C4-2B (cell line): ENCODE results near the gene PTPRN2.
A peak's percentile ranks its signal among the peaks of the same experiment; 100 is the strongest.

Experiments
- H3K27ac ChIP-seq: fragments of 450-650 bp; 2 replicates; pipeline ENCODE4 v1.5.1; 2017
- ZFX ChIP-seq: fragments of 450-650 bp; IDR thresholded peaks from 2 replicates; pipeline ENCODE4 v1.6.1; 2017
- TF ChIP-seq, protein P1 (sequence below): fragments of 450-650 bp; conservative IDR thresholded peaks from 2 replicates; pipeline ENCODE4 v1.5.1; 2017; ENCODE audit warnings: mild to moderate bottlenecking

Gene PTPRN2

DNA sequence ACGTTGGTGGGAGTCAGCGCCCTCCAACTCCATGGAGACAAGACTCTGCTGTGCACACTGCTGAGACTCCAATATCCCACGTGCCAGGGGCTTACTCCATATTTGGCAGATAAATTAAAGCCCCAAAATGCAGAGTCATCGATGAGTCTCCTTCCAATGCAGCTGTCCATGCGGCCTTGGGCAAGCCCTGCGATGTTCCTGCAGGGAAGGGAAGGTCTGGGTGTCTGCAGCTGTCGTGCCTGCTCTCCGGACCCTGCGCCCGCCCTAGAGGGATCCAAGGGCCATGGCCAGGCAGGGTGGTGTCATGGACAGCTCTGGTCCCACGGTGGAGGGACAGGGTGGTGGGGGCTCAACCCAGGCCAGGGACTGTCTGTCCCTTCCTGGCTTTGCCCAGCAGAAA lies 185.2 kb downstream of the PTPRN2 start:
- no peak overlapping the region for H3K27ac ChIP-seq
- TF ChIP-seq, protein P1, sequence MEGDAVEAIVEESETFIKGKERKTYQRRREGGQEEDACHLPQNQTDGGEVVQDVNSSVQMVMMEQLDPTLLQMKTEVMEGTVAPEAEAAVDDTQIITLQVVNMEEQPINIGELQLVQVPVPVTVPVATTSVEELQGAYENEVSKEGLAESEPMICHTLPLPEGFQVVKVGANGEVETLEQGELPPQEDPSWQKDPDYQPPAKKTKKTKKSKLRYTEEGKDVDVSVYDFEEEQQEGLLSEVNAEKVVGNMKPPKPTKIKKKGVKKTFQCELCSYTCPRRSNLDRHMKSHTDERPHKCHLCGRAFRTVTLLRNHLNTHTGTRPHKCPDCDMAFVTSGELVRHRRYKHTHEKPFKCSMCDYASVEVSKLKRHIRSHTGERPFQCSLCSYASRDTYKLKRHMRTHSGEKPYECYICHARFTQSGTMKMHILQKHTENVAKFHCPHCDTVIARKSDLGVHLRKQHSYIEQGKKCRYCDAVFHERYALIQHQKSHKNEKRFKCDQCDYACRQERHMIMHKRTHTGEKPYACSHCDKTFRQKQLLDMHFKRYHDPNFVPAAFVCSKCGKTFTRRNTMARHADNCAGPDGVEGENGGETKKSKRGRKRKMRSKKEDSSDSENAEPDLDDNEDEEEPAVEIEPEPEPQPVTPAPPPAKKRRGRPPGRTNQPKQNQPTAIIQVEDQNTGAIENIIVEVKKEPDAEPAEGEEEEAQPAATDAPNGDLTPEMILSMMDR, result no peak

DNA sequence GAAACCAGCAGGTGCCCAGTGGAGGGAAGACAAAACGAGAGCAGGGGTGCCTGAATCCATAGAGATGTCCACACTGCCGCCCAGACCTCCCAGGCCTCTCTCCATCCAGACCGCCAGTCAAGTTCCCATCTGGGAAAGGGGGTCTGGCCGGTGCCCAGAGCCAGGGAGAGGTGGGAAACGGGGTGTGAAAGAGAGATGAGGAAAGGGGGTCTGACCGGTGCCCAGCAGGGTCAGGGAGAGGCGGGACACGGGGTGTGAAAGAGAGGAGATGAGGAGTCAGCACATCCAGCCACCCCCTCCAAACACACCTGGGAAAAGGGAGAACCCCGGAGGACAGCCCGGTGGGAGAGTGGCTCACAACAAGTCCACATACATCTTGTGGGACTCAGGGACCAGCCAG lies 185.8 kb downstream of the PTPRN2 start:
- no peak overlapping the region for H3K27ac ChIP-seq
- TF ChIP-seq, protein P1, result no peak
- no peak for TF ChIP-seq ZFX

DNA sequence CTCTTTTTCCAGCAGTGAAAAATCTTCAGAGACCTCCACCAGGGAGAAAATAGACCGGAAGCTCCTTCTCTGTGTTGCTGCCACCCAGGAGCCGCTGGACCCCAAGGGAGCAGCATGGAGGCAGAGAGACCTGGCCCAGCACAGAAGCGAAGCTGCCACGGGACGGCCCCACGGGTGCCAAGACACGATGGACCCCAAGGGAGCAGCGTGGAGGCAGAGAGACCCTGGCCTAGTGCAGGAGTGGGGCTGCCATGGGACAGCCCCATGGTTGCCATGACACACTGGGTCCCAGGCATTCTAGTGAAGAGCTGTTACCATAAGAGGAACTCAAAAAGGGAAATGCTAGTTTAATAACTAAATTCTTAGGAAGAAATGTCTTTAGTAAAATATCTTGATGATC lies 186.3 kb downstream of the PTPRN2 start:
- no peak for TF ChIP-seq ZFX
- no peak overlapping the region for H3K27ac ChIP-seq

DNA sequence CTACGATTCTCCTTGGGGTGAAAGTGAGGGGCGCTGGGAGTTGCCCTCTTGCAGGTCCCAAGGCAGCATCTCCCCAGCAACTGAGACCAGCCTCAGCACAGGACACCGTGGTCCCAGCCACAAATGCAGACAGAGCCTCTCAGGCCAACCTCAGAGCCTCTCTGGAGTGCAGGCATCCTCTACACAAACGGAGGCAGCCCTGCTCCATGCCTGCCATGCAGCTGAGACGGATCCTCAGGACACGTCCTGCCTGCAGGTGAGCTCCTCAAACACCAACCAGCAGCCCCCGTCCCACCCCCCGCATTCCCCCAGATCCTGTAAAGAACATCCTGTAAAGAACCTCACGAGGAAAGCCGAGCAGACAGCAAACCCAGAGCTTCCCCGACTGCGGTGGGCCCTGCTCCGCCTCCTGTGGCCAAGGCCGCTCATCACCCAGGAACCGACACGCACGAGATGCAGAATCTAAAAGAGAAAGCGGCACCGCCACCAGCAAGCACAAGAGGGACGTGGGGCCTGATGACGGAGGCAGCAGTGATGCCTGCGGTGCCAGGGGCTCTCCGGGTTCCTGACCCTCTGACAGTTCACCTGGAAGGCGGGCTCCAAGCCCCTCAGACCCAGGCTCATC lies 186.9 kb downstream of the PTPRN2 start:
- no peak overlapping the region for H3K27ac ChIP-seq
- TF ChIP-seq, protein P1, result no peak
- TF ChIP-seq ZFX, result no peak

DNA sequence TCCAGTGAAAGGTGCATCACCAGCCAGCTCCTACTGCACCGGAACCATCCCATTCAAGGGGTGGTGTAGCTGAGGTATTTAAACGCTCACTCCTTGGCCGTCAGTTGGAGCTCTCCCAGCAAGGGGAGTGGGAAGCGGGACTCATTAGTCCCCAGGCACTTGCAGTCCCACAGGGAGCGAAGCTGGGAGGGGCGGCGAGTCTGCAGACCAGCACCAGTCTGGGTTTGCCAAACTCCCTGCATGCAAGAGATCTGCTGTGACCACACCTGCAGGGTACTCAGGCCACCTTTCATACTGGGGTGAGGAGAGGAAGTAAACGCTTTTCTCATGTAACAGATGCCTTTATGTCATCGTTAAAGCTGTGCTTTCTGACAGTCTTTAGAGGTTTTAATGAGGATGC lies 187.9 kb downstream of the PTPRN2 start:
- H3K27ac ChIP-seq, result no peak overlapping the region
- TF ChIP-seq, protein P1, result no peak
- no peak for TF ChIP-seq ZFX

DNA sequence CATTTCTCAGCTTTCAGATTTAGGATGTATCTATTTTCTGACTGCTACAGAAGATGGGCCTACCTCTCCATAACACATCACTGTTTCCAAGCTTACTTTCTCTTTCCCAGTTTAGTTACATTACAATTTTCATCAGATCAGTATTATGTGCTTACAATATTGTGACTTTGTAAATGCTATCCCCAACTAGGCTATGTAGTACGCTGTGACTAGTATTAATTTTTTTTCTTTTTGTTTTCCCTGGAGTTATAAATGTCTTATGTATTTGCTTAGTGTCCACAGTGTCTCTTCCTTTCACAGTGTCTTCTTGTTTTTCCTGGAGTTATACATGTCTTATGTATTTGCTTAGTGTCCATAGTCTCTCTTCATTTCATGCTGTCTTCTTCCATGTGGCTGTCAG lies 188.9 kb downstream of the PTPRN2 start:
- TF ChIP-seq, protein P1, result no peak
- H3K27ac ChIP-seq, result no peak overlapping the region

DNA sequence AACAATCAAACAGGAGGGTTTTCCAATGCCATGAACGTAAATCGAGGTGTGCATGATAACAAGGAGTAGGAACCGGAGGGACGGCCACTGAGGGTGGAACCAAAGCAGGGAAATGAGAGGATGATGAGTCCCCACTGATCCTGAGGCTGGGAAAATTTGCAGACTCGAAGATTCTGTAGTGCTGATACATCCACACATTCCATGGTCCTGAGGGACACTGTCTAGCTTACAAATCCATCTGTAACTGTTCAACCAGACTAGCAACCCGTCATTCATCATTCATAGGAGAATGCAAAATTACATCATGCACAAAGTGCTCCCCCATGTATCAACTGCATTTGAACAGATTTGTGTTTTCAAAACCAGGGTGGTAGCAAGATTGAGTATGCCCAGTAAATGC lies 189.7 kb downstream of the PTPRN2 start:
- H3K27ac ChIP-seq, result no peak overlapping the region
- TF ChIP-seq, protein P1, result no peak
- TF ChIP-seq ZFX, result no peak

DNA sequence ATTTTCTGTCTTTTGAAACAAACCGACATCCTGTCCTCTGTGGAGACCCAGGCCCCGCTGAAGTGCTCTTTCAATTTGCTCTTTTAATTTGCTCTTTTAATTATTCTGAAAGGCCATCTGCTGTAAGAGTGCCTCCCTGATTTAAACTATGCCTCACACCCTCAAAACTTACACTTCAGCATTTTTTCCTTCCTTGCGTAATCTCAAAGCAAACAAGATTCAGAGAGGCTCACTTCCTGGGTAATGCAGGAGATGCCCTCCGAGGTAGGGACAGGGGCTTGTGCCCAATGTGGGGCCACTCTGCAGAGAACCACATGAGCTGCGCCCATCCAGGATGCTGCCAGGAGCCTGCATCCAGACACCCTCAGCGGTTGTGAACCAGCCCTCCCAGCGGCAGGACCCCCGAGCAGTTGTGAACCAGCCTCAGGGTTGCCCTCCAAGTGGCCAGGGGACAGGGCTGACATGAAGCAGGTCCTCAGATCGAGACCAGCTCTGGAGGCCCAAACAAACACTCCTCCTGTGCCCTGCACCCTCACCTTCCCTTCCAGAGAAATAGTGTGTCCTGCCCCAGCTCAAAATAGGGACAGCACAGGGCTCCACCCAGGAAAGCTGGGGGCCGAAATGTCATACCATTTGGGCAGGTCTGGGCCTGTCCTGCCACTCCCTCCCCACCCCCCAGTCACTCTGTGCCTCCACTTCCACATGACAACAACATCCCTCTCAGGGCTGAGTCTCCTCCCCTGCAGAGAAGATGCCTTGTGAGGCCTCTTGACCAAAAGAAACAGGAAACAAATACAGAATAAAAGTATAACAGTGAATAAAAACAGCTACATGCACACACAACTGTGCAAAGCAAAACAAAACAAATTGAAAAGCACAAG lies 190.4 kb downstream of the PTPRN2 start:
- H3K27ac ChIP-seq, result peak overlapping the region; percentile 0; the same call in 1 of the 2 replicates
- TF ChIP-seq ZFX, result no peak
- TF ChIP-seq, protein P1, result no peak
